A673 (cell line): ENCODE results near the gene TXLNG.

Experiments used
- CTCF ChIP-seq: fragments of 300-800, 200-600 bp; sonication (generic); conservative IDR thresholded peaks from 2 replicates; pipeline ENCODE4 v1.5.1; 2017; ENCODE audit warnings: low read depth, mild to moderate bottlenecking, antibody characterized with exemption, low read length, moderate library complexity, mixed read lengths
- EZH2 ChIP-seq: fragments of 200-600 bp; sonication (generic); IDR thresholded peaks from 2 replicates; pipeline ENCODE4 v1.6.1; 2017; ENCODE audit warnings: borderline replicate concordance, low read depth, mild to moderate bottlenecking, mixed read lengths, antibody characterized with exemption, low read length; ENCODE audit not compliant: poor library complexity, severe bottlenecking

- TF ChIP-seq CTCF, result no peak
- no peak for TF ChIP-seq EZH2
Observed at GRCh38 chrX:16882169-16882568, 95.9 kb downstream of the TXLNG start.
